NK-92 treated with Interleukin-12 subunit alpha and Interleukin-12 subunit beta, amount 100 ng/mL, for 24 hours (cell line): ENCODE data around the gene STXBP6.
"Not testable (repeated sequence)": the region's sequence is repeated elsewhere in the genome, so short reads cannot be mapped to it uniquely, and the experiment has no call there.

ENCODE experiments used
- DNase-seq: peaks from one replicate; lab custom pipeline; 2025; lab: John Stamatoyannopoulos, UW

The STXBP6 gene

DNA sequence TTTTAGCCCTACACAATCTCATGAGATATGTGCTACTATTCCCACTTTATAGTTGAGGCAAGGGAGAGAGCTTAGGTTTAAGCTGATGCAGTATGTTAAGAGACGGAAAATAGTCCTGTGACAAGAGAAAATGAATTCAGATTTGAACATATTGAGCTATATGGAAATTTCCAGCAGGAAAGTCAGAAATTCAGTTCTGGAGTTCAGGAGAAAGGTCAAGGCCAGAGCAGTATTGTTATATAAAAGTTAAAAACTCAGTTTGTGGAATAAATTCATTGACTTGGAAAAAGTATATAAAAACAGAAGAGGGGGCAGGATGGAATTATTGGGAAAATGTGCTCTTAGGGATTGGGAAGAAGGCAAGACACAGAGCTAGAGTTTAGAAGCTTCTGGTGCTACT, 248.9 kb downstream of the STXBP6 start:
- DNase-seq = no peak

DNA sequence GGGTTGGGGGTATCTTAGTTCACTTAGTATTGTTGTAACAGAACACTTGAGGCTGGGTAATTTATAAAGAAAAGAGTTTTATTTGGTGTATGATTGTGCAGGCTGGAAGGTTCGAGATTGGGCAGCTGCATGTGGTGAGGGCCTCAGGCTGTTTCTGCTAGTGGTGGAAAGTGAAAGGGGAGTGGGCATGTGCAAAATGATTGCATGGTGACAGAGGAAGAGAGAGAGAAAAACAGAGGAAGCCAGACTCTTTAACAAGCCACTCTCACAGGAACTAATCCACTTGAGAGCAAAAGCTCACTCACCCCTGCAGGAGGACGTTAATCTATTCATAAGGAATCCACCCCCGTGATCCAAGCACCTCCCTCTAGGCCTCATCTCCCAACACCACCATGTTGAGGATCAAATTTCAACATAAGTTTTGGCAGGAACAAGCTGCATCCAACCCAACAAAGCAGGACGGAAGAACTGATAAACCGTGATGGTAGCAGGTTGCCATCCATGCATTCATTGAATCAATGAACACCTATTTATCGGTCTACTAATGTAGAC, 251.0 kb downstream of the STXBP6 start:
- DNase-seq = no peak

DNA sequence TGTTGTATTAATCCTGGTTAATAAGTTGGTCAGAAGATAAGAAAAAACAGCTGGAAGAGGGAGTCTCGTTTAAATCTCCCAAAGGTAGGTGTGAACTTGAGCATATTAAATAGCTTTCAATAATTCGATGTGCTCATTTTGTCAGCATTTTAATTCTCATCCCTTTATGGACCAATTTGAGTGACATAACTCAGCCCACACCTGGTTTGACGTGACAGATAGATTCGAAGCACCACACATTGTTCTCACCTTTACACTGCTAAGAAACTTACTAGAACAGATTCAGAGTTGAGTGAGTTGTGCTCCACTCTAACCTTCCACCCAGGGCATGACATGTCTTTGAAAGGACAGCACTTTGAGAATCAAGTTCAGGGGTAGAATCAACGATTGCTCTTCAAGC, 254.5 kb downstream of the STXBP6 start:
- no peak for DNase-seq

DNA sequence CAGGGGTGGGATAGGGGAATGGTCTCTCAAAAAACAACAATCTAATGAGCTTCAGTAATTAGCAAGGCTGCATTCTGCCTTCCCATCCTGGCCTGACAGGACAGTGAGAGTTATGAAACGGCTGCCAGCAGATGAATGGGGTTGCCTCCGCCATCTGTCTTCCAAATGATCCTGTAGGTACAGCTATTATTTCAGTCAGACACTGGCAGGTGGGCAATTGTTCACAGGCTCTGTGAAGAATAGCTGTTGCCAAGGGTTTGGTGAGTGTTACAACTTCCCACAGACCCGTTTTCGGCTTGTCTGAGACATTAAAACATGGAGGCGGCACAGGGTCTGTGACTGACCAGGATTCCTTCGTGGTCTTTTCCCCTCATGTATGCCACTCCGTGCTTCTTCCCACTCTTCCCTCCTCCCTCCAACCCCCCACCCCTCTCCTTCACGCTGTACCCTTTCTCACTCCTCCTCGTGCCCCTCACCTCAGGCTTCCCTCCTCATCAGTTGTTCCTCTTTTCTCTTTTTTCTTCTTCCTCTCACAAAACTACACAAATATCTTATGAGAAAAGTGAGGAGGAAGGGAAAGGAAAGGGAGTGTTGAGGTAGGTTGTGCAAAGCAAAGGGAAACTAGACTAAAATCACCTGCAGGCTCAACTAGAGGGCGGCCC, 255.2 kb downstream of the STXBP6 start:
- no peak for DNase-seq

DNA sequence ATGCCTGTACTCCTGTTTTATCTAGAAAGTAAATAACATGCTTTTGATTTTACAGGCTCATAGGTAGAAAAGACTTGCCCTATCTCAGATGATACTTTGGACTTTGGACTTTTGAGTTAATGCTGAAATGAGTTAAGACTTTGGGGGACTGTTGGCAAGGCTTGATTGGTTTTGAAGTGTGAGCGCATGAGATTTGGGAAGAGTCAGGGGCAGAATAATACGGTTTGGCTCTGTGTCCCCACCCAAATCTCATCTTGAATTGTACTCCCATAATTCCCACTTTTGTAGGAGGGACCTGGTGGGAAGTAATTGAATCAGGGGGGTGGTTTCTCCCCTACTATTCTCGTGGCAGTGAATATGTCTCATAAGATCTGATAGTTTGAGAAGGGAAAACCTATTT, 259.8 kb downstream of the STXBP6 start:
- no peak for DNase-seq

DNA sequence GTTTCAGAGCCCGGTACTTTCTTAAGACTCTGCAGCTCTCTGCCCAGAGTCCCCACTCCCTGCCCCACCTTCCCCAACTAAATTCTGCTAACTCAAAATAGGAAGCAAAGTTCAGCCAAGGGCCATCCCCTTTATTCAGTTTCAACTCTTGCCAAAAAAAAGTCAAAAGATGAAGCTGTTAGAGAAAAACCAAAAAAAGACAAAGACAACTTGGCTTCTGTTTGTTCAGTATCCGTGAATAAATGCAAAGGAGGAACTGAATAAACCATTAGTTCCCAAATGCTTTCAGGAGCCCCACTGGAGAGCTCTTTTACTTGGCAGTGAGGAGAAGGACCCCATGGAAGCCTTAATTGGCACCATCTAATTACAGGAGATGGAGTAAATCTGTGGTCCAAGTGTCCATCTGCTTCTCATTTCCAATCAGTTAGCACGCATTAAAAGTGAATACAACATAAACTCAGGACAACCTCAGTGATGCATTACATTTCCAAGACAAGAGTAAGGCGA, 260.5 kb downstream of the STXBP6 start:
- DNase-seq = no peak

- DNase-seq = no peak
Measured at GRCh38 chr14:24785698-24786097, 264.2 kb downstream of the STXBP6 start.

DNA sequence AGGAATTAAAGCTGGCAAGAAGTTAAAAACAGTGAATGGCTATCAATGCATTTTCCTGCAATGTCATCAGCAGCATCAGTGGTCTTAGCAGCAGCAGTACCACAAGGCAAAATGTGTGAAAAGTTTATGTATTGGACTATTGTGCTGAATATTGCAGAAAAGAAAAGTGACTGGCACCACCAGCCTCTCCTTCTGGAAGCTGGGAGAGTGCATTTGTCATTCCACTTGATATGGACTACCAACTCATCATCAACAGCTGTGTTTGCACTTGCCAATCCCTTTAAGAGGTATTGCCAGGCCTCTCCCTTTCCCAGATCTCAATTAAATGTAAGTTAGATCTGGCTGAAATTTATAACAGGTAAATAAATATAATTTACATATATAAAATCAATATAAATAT, 265.0 kb downstream of the STXBP6 start:
- no peak for DNase-seq

DNA sequence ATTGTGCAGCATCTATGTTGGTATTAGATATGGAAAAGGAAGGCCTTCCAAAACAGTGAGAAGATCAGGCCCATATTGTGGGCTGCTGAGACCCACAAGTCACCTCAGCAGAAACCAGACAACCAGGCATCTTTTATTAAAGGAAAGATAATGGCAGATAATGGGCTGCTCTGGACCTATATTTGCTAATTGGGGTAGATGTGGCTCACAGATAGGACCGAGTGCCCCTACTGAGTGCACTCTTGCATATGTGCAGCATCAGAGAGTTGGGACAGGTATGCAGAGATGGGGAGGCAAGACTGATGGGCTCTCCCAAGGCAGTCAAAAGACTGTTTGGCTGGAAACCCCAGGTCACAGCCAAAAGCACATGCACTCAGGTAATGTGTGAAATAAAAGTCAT, 266.2 kb downstream of the STXBP6 start:
- DNase-seq = no peak

DNA sequence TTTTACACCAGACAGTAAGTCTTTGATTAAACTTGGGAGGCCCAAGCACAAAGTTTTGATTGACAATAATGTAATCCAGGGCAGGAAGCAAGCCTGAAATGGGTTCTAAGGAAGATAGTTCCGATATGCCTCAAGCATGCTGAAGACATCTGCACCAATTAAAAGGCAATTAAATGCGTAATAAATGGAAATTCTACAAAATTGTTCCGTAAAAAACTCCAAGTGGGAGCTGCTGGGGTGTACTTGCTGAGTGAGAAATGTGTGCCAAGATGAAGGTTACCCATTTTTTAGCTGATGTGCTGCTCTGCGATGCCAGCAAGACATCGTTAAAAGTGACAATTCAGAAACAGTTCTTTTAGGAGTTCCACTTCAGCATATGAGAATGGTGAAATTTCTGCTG, 269.7 kb downstream of the STXBP6 start:
- no peak for DNase-seq

GRCh38 chr14:24777678-24778077, 272.3 kb downstream of the STXBP6 start:
- DNase-seq = no peak

- no peak for DNase-seq
Measured at GRCh38 chr14:24775950-24776349, 274.0 kb downstream of the STXBP6 start.

GRCh38 chr14:24774187-24774915, 275.6 kb downstream of the STXBP6 start:
- no peak for DNase-seq

- not testable (repeated sequence) for DNase-seq
Measured at GRCh38 chr14:24773564-24773963, 276.4 kb downstream of the STXBP6 start.

- DNase-seq = no peak
Measured at GRCh38 chr14:24766434-24766833, 283.5 kb downstream of the STXBP6 start.

GRCh38 chr14:24761141-24761540, 288.8 kb downstream of the STXBP6 start:
- no peak for DNase-seq
